GM19468 (cell line): ENCODE measurements around the gene RAC3.

Source experiments
- ATAC-seq: cut with Tn5 transposase; IDR thresholded peaks from one replicate; pipeline ENCODE4 v1.9.1; 2021; ENCODE audit warnings: mild to moderate bottlenecking, moderate library complexity, moderate number of reproducible peaks; ENCODE audit not compliant: unreplicated experiment; ENCODE audit errors: extremely low read depth

The RAC3 gene

GRCh38 chr17:81998691-81999438 lies 32.6 kb upstream of the RAC3 start:
- ATAC-seq = no peak

DNA sequence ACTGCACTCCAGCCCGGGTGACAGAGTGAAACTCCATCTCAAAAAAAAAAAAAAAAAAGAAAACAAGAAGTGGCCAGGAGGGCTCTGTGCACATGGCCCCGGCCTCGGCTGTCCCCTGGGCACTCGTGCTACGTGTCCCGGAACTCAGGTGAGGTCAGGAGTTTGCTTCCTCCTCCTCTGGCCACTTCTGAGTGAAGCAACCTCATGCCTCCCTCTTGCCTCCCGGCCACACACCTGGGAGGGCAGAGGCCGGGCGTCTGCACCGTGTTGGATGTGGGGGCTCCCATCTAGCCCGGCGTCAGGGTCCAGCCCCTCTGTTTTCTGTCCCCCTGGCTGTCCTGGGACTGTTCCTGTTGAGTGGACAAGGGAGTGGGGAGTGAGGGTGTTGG lies 31.9 kb upstream of the RAC3 start:
- ATAC-seq = no peak

GRCh38 chr17:81999976-82000802 lies 31.3 kb upstream of the RAC3 start:
- no peak for ATAC-seq

- no peak for ATAC-seq
Measured at GRCh38 chr17:82000803-82001570, 30.5 kb upstream of the RAC3 start.

GRCh38 chr17:82001571-82002056 lies 29.9 kb upstream of the RAC3 start:
- no peak for ATAC-seq

GRCh38 chr17:82003411-82004381 lies 27.8 kb upstream of the RAC3 start:
- no peak for ATAC-seq

DNA sequence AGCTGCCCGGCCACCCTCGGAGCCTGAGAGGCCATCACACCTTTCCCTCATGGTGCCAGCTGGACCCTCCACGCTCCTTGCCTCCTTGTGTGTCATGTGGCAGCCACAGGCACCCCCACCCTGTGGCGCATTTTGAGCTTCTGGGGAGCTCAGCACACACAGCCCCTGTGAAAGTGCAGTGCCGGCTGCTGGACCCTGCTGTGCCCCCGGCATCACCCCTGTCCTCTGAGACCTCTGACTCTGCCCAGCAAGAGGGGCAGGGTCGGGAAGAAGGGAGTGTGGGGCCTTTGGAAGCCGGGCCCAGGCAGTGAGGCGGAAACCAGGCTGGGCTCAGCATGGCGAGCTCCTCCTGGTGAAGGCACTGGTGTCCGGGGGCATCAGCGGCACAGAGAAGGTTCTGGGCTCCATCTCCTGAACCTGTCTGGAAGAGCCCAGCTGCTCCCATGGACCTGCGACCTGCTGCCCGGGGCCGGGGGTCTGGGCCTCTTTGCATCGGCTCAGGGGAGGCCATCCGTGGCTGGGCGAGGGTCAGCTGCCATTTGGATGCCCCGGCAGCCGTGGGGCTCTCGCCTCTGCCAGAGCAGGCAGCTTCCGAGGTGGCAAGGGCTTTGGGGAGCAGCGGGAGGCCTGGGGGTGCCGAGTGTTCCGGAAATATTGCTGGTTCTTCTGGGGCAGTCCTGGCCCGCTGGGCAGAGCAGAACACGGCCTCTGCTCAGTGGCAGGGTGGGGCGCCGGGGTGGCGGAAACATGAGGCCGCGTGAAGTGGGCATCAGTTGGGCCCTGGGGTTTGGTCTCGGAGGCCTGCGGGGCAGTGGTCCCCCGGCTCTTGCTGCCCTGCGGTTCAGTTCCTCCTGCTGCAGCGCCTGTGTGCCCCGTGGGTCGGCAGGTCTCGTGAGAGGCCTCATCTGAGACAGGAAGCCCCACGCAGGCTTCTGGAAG lies 26.7 kb upstream of the RAC3 start:
- ATAC-seq = no peak

DNA sequence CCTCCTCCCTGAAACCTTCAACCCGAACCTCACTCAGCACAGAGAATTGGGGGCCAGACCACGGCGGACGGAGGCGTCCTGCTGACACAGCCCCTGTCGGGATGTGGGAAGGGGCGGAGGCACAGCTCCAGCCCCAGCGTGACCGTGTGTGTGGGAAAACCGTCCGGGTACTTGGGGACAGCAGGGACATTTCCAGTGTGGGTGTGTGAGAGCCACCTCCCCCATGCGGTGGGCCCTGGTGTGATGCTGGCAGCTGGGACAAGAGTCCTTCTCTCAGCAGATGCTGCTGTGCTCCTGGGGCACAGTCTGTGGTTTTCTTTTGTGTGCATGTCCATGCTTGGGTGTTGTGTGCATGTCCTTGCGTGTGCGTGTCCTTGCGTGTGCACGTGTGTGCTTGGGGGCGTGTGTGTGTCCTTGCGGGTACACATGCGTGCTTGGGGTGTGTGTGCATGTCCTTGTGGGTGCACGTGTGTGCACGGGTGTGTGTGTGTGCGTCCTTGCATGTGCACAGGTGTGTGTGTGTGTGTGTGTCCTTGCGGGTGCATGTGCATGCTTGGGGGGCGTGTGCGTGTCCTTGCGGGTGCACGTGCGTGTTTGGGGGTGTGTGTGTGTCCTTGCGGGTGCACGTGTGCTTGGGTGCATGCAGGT lies 25.7 kb upstream of the RAC3 start:
- no peak for ATAC-seq

DNA sequence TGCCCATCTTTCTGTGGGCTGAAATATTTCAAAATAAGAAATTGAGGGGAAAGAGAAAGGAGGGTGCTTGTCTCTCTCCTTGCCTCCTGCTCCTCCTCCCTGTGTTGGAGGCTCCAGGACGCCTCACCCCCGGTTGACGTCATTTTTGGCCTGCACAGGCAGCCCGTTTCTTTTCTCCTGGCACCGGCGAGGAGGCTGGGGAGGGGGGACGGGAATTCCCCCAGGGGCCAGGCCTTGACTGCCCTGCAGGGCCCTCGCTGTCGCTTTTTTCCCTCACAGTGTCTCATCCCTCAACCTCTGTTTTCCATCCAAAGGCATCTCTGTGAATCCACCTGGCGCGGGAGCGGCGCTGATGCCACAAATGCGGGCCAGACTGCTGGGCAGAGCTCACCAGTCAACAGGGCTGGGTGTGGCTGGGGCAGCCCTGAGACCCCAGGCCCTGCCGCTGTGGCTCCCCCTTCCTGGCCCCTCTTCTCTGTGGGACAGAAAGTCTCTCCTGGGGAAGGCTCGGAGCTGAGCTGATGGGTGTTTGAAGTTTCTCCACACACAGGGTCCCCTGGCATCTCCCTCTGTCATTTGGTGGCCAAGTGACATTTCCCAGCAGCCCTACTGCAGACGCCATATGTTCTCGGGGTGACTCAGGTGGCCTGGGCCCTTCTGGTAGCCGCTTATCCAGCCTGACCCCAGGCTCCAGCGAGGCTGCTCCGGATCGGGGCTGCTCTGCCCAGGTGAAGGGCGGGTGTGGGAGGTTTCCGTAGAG lies 24.8 kb upstream of the RAC3 start:
- ATAC-seq = no peak

GRCh38 chr17:82007228-82007494 lies 24.3 kb upstream of the RAC3 start:
- ATAC-seq = no peak

- no peak for ATAC-seq
Measured at GRCh38 chr17:82007495-82008257, 23.8 kb upstream of the RAC3 start.

DNA sequence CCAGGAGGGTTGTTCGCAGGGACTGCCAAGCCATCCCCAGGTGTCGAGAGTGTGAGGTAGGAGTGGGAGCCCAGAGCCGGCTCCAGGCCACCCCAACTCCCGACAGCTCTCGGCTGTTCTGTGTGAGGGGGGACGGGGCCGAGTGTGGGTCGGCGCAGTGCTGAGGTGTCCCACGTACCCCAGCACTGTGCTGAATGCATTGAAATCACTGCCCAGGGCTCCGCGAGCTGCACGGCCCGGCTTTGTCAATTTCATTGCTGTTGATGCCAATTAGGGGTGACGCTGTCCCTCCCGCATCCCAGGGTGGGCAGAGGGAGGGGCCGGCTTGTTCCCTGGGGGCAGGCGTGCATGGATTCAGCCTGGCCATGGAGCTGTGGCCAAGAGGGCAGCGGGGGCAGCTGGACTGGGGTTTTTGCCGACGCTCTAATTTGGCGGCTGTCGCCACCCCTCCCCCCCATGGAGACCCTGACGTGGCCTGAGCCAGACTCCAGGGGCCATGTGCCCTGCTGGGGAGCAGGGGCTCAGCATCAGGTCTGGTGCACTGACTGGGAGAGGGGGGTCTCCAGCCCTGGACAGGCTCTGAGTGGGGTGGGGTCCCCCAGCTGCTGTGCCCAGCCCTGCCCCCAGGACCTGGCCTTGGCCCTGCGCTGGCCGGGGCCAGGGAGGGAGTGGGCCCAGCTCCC lies 23.1 kb upstream of the RAC3 start:
- ATAC-seq = no peak

DNA sequence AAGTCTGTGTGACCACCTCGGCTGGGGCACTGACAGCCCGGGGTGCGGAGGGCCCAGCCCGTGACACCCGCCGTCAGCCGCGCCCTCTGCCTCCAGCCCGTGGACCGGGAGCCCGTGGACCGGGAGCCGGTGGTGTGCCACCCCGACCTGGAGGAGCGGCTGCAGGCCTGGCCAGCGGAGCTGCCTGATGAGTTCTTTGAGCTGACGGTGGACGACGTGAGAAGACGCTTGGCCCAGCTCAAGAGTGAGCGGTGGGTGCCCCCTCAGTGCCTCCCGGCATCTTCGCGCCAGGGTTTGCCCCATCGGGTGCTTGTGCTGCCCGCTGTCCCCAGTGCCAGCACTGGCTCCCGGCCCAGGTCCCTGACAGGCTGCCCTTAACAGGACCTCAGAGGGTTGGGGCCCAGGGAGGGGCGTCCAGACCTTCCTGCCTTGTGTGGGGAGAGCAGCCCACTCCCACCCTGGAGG lies 22.5 kb upstream of the RAC3 start:
- no peak for ATAC-seq

GRCh38 chr17:82009413-82009812 lies 22.1 kb upstream of the RAC3 start:
- ATAC-seq = no peak

DNA sequence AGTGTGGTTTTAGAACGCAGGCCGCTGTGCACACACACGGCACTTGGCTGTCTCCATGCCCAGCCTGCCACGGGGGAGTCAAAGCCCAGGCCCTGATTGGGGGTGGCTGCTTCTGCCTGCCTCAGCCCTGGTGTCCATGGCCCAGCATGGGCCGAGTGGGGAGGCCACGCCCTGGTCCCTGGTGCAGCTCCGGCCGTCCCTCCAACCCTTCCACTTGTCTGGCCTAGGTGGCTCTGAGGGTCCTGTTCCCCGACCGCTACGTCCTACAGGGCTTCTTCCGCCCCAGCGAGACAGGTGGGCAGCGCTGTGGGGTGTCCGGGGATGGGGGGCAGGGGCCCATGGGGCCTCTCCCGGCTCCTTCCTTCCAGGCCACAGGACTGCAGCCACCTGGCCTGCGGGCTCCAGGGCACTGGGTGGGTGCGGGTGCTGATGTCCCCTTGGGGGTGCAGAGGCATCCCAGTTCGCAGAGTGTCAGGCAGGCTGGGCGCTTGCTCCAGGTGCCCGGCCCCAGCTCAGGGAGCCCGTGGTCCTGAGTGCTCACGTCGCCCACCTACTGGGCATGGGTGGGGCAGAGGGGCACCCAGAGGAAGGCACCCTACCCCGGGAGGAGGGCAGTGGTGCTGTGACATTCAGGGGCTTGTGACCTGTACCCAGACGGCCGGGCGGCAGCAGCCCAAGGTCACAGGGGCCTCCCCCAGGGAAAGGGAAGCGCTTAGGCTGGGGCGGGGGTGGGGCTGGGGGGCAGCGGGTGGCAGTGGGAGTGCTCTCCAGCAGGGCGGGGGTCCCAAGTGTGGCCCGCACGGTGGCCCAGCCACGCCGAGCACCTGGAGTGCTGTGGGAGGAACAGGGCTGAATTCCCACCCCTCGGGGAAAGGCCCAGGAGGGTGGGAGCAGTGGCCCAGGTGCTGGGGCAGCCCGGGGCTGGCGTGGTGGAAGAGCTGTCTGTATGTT lies 20.6 kb upstream of the RAC3 start:
- no peak for ATAC-seq
